OCI-M1 (cell line): ENCODE data around the gene MARS1.

Experiments
- DNase-seq: peaks from one replicate; lab custom pipeline; 2025; lab: John Stamatoyannopoulos, UW

MARS1 gene

GRCh38 chr12:57531836-57532235 lies 44.0 kb downstream of the MARS1 start:
- DNase-seq: no peak

GRCh38 chr12:57533108-57533507 lies 45.2 kb downstream of the MARS1 start:
- DNase-seq: no peak

GRCh38 chr12:57534250-57534649 lies 46.4 kb downstream of the MARS1 start:
- DNase-seq: no peak

- DNase-seq: no peak
Observed at GRCh38 chr12:57534991-57535543, 47.2 kb downstream of the MARS1 start.

GRCh38 chr12:57535764-57536596 lies 48.1 kb downstream of the MARS1 start:
- DNase-seq: no peak

- DNase-seq: no peak
Observed at GRCh38 chr12:57536597-57536942, 48.7 kb downstream of the MARS1 start.

- peak; percentile 97 for DNase-seq
Observed at GRCh38 chr12:57539134-57539768, 51.4 kb downstream of the MARS1 start.

GRCh38 chr12:57541001-57541400 lies 53.1 kb downstream of the MARS1 start:
- DNase-seq: peak; percentile 24

GRCh38 chr12:57541717-57542116 lies 53.8 kb downstream of the MARS1 start:
- DNase-seq: no peak

GRCh38 chr12:57543581-57543980 lies 55.7 kb downstream of the MARS1 start:
- DNase-seq: no peak

- DNase-seq: no peak
Observed at GRCh38 chr12:57545809-57546437, 58.1 kb downstream of the MARS1 start.

- DNase-seq: peak; percentile 99
Observed at GRCh38 chr12:57546438-57547287, 58.8 kb downstream of the MARS1 start, which contains the start of gene DCTN2. TSS of gene DCTN2 (minus strand) at chr12:57547192. CDS start at chr12:57547063, 129 bp downstream.

GRCh38 chr12:57547288-57548012 lies 59.6 kb downstream of the MARS1 start:
- DNase-seq: no peak

GRCh38 chr12:57548013-57548315 lies 60.1 kb downstream of the MARS1 start:
- DNase-seq: no peak

- peak; percentile 53 for DNase-seq
Observed at GRCh38 chr12:57548488-57548887, 60.6 kb downstream of the MARS1 start.

GRCh38 chr12:57549203-57549908 lies 61.5 kb downstream of the MARS1 start:
- no peak for DNase-seq

- peak; percentile 62 for DNase-seq
Observed at GRCh38 chr12:57549909-57550640, 62.2 kb downstream of the MARS1 start, which contains the start of gene KIF5A. TSS of gene KIF5A (plus strand) at chr12:57550044. CDS start at chr12:57550272, 228 bp downstream.

- no peak for DNase-seq
Observed at GRCh38 chr12:57550641-57551549, 63.0 kb downstream of the MARS1 start.
